HG03342 (cell line): ENCODE measurements around the gene MUC20.
"Not testable (repeated sequence)": the region's sequence is repeated elsewhere in the genome, so short reads cannot be mapped to it uniquely, and the experiment has no call there.

Source experiments
- ATAC-seq: cut with Tn5 transposase; IDR thresholded peaks from one replicate; pipeline ENCODE4 v1.9.1; 2021; ENCODE audit warnings: mild to moderate bottlenecking, moderate library complexity; ENCODE audit not compliant: unreplicated experiment

Gene MUC20

GRCh38 chr3:195728789-195729188 lies 8.0 kb downstream of the MUC20 start:
- ATAC-seq = not testable (repeated sequence)

GRCh38 chr3:195729476-195730251 lies 8.9 kb downstream of the MUC20 start:
- ATAC-seq = no peak

- no peak for ATAC-seq
Measured at GRCh38 chr3:195731356-195731905, 10.7 kb downstream of the MUC20 start.

- no peak for ATAC-seq
Measured at GRCh38 chr3:195732940-195733339, 12.2 kb downstream of the MUC20 start.

- no peak for ATAC-seq
Measured at GRCh38 chr3:195735036-195735695, 14.4 kb downstream of the MUC20 start.

- ATAC-seq = no peak
Measured at GRCh38 chr3:195736866-195737490, 16.2 kb downstream of the MUC20 start.

GRCh38 chr3:195737782-195738181 lies 17.0 kb downstream of the MUC20 start:
- not testable (repeated sequence) for ATAC-seq

- ATAC-seq = no peak
Measured at GRCh38 chr3:195738274-195739044, 17.7 kb downstream of the MUC20 start.

- no peak for ATAC-seq
Measured at GRCh38 chr3:195739561-195740111, 18.9 kb downstream of the MUC20 start.

GRCh38 chr3:195744437-195744836 lies 23.7 kb downstream of the MUC20 start:
- no peak for ATAC-seq

- ATAC-seq = no peak
Measured at GRCh38 chr3:195746346-195746745, 25.6 kb downstream of the MUC20 start.

- ATAC-seq = no peak
Measured at GRCh38 chr3:195746751-195747150, 26.0 kb downstream of the MUC20 start.

- no peak for ATAC-seq
Measured at GRCh38 chr3:195748661-195749060, 27.9 kb downstream of the MUC20 start.

GRCh38 chr3:195749101-195749500 lies 28.3 kb downstream of the MUC20 start:
- ATAC-seq = not testable (repeated sequence)

GRCh38 chr3:195750797-195751520 lies 30.2 kb downstream of the MUC20 start:
- no peak for ATAC-seq

- no peak for ATAC-seq
Measured at GRCh38 chr3:195751560-195751959, 30.8 kb downstream of the MUC20 start.

- ATAC-seq = no peak
Measured at GRCh38 chr3:195752066-195752465, 31.3 kb downstream of the MUC20 start.

GRCh38 chr3:195752546-195753331 lies 32.0 kb downstream of the MUC20 start:
- ATAC-seq = no peak

- ATAC-seq = no peak
Measured at GRCh38 chr3:195753581-195753980, 32.8 kb downstream of the MUC20 start.
